Sigmoid colon (tissue), 4 donors: ENCODE measurements around the gene TMEFF2.

Experiments used
- EP300 ChIP-seq, 4 donors: sonication (generic); formaldehyde crosslinking; IDR thresholded peaks; one replicate each; pipeline ENCODE4 v1.6.1; 2017; ENCODE audit warnings: antibody characterized with exemption in 4 of 4
- POLR2A ChIP-seq, 2 donors: fragments of 450-650 bp; IDR thresholded peaks; one replicate each; pipeline ENCODE4 v1.6.1; 2016; ENCODE audit warnings: antibody characterized with exemption in 2 of 2, mild to moderate bottlenecking in 2 of 2, moderate library complexity in 2 of 2
- POLR2AphosphoS5 ChIP-seq, 4 donors: sonication (generic); formaldehyde crosslinking; IDR thresholded peaks; one replicate each; pipeline ENCODE4 v1.6.1; 2017; ENCODE audit warnings: antibody characterized with exemption in 4 of 4
- TF ChIP-seq, protein P1 (sequence below), 4 experiments: fragments of 450-650 bp in 3 of 4; fragments of 200-600 bp in 1 of 4; IDR thresholded peaks; one replicate each; pipeline ENCODE4 v1.5.1; 2016 to 2019; ENCODE audit warnings: antibody characterized with exemption in 4 of 4, mild to moderate bottlenecking in 3 of 4, moderate library complexity in 2 of 4

DNA sequence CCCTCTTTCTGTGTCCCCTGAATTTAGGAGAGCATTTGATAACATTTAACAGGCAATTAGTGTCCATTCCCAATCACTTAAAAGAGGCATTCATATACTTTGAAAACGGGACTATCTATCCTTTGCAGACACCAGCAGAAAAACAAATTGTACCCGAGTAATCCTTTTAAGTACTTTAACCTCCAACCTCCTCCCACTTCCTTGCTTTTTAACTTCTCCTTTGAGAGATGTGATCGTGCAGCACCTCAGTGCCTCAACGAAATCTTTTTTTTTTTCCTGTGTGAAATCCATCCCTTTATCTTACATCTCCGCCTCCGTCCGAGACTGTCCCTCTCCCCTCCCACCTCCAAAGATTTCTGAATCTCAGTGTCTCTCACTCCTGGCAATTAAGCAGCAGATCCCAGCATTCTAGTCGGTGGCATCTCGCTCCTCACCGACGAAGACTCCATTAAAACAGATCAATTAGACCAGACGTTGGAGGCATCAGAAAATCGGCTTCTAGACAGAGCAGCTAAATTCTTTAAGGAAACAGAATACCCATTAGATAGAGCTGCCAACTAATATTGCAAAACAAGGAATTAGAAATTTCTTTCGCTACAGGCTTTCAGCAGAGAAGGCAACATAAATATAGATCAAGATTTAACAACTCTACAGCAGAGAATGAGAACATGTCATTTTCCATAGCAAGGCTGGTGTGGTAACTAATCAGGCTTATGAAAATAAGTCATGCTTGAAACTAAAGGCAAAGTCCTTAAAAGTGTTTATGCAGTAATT lies 1.9 kb upstream of the TMEFF2 start:
- TF ChIP-seq, protein P1, sequence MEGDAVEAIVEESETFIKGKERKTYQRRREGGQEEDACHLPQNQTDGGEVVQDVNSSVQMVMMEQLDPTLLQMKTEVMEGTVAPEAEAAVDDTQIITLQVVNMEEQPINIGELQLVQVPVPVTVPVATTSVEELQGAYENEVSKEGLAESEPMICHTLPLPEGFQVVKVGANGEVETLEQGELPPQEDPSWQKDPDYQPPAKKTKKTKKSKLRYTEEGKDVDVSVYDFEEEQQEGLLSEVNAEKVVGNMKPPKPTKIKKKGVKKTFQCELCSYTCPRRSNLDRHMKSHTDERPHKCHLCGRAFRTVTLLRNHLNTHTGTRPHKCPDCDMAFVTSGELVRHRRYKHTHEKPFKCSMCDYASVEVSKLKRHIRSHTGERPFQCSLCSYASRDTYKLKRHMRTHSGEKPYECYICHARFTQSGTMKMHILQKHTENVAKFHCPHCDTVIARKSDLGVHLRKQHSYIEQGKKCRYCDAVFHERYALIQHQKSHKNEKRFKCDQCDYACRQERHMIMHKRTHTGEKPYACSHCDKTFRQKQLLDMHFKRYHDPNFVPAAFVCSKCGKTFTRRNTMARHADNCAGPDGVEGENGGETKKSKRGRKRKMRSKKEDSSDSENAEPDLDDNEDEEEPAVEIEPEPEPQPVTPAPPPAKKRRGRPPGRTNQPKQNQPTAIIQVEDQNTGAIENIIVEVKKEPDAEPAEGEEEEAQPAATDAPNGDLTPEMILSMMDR (IDR thresholded peaks at IDR 0.05) = no peak
- TF ChIP-seq POLR2AphosphoS5 (IDR thresholded peaks at IDR 0.05) (peak in 2 of 4 donors; percentile 25 to 31), POLR2A (IDR thresholded peaks at IDR 0.05) (no peak), EP300 (IDR thresholded peaks at IDR 0.05) (no peak)
